Loucy (cell line): ENCODE results near the gene DOC2A.

Experiments
- H2AFZ ChIP-seq: fragments of 200-600 bp; sonication (generic); 2 replicates; pipeline ENCODE4 v1.6.0; 2016; ENCODE audit warnings: antibody characterized with exemption, mild to moderate bottlenecking, low read length, moderate library complexity
- H3F3A ChIP-seq: fragments of 200-600 bp; 2 replicates; pipeline ENCODE4 v1.6.0; 2016; ENCODE audit warnings: antibody characterized with exemption, low read depth, mild to moderate bottlenecking
- H3K27me3 ChIP-seq: fragments of 200-600 bp; sonication (generic); 2 replicates; pipeline ENCODE4 v1.6.1; 2014; ENCODE audit warnings: low read length, mild to moderate bottlenecking; ENCODE audit not compliant: insufficient read depth, poor library complexity, severe bottlenecking
- H3K36me3 ChIP-seq: fragments of 200-600 bp; sonication (generic); 2 replicates; pipeline ENCODE4 v1.6.1; 2016; ENCODE audit warnings: low read length; ENCODE audit not compliant: insufficient read depth
- H3K4me1 ChIP-seq: fragments of 200-600 bp; sonication (generic); 2 replicates; pipeline ENCODE4 v1.5.1; 2014; ENCODE audit warnings: low read length, mild to moderate bottlenecking; ENCODE audit not compliant: insufficient read depth, poor library complexity, severe bottlenecking
- H3K4me2 ChIP-seq: fragments of 200-600 bp; sonication (generic); 2 replicates; pipeline ENCODE4 v1.6.0; 2014; ENCODE audit warnings: antibody characterized with exemption, low read length, low read depth, mild to moderate bottlenecking; ENCODE audit not compliant: poor library complexity, severe bottlenecking
- H3K4me3 ChIP-seq: fragments of 200-600 bp; sonication (generic); 2 replicates; pipeline ENCODE4 v1.5.1; 2014; ENCODE audit warnings: low read length, mild to moderate bottlenecking, mixed read lengths; ENCODE audit not compliant: poor library complexity, severe bottlenecking
- H3K79me2 ChIP-seq: fragments of 200-600 bp; sonication (generic); 2 replicates; pipeline ENCODE4 v1.6.1; 2014; ENCODE audit warnings: low read length; ENCODE audit not compliant: insufficient read depth
- H3K9ac ChIP-seq: fragments of 200-600 bp; sonication (generic); 2 replicates; pipeline ENCODE4 v1.6.0; 2014; ENCODE audit warnings: mild to moderate bottlenecking, low read depth, low read length, moderate library complexity; ENCODE audit not compliant: poor library complexity, severe bottlenecking
- H3K9me2 ChIP-seq: fragments of 200-600 bp; sonication (generic); replicated peaks from 2 replicates; pipeline ENCODE4 v1.6.1; 2016; ENCODE audit warnings: low read depth, low read length, mixed read lengths
- H3K9me3 ChIP-seq: fragments of 200-600 bp; sonication (generic); 2 replicates; pipeline ENCODE4 v1.6.1; 2014; ENCODE audit warnings: mild to moderate bottlenecking, antibody characterized with exemption, low read length, low read depth; ENCODE audit not compliant: insufficient read depth
- H4K20me1 ChIP-seq: fragments of 200-600 bp; sonication (generic); 2 replicates; pipeline ENCODE4 v1.6.0; 2014; ENCODE audit warnings: antibody characterized with exemption, low read length, mild to moderate bottlenecking; ENCODE audit not compliant: insufficient read depth, poor library complexity, severe bottlenecking
- EZH2phosphoT487 ChIP-seq: fragments of 200-600 bp; IDR thresholded peaks from 2 replicates; pipeline ENCODE4 v1.6.1; 2018; ENCODE audit warnings: antibody characterized with exemption, mild to moderate bottlenecking, moderate library complexity, borderline replicate concordance
- TF ChIP-seq, protein P1 (sequence below): fragments of 200-600 bp; sonication (generic); conservative IDR thresholded peaks from 2 replicates; pipeline ENCODE4 v1.5.1; 2014; ENCODE audit warnings: mild to moderate bottlenecking, antibody characterized with exemption, low read length

The DOC2A gene

DNA sequence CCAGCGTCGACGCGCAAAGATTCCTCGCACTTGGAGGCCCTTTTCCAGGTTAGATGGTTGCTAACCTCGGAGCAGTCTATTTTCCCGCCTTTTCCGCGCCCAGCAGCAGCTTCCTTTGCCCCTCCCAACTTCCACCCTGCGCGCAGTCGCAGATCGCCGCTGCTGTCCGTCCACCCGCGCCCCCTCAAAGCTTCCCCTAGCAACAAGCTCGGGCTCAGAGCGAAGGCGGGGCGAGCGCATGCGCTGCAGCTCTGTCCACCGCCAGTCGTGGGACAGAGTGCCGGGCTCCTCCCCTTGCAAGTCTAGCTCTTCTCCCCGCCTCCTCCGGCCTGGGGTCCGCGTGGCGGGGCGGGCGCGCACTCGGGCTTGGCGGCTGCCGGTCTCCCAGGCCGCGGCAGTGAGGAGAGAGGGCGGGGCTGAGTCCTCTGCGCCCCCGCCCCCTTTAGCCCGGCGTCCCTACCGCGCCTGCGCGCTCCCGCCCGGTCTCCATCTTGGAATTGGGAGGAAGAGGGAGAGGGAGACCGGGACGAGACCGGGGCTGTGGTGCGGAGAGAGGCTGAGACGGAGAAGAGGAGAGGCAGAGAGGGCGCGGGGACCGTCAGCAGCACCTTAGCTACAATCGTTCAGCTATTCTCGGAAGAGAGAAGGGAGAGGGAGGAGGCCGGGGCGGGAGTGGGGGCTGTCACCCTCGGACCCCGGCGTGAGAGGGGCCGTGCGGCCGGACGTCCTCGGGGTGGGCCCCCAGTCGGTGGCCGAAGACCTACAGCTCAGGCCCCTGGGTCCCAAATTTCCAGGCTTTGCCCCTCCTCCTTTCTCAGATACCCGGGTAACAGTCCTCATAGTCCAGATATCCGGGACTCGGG is 37.2 kb downstream of the DOC2A start, which contains the start of gene TAOK2:
Gene TAOK2 (plus strand): TSS at position 485 of the 863 bp plus-strand sequence. CDS start 3,905 bp downstream, outside the sequence.
- TF ChIP-seq, protein P1, sequence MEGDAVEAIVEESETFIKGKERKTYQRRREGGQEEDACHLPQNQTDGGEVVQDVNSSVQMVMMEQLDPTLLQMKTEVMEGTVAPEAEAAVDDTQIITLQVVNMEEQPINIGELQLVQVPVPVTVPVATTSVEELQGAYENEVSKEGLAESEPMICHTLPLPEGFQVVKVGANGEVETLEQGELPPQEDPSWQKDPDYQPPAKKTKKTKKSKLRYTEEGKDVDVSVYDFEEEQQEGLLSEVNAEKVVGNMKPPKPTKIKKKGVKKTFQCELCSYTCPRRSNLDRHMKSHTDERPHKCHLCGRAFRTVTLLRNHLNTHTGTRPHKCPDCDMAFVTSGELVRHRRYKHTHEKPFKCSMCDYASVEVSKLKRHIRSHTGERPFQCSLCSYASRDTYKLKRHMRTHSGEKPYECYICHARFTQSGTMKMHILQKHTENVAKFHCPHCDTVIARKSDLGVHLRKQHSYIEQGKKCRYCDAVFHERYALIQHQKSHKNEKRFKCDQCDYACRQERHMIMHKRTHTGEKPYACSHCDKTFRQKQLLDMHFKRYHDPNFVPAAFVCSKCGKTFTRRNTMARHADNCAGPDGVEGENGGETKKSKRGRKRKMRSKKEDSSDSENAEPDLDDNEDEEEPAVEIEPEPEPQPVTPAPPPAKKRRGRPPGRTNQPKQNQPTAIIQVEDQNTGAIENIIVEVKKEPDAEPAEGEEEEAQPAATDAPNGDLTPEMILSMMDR, result no peak
- TF ChIP-seq EZH2phosphoT487, result no peak
- Histone ChIP-seq H4K20me1 (peaks cover 40% of the 10 kb centered on the region), H3K9me2 (no peaks in the 10 kb centered on the region), H3K9me3 (no peaks in the 10 kb centered on the region), H3K4me1 (peaks cover 42% of the 10 kb centered on the region), H3K36me3 (peaks cover 7% of the 10 kb centered on the region; the same call in 1 of the 2 replicates), H3K4me3 (peak within 1 kb of the TSS; percentile 97), H3F3A (no peaks in the 10 kb centered on the region; the same call in 1 of the 2 replicates), H2AFZ (peak within 1 kb of the TSS; percentile 76), H3K79me2 (peaks cover 47% of the 10 kb centered on the region), H3K27me3 (no peaks in the 10 kb centered on the region), H3K9ac (peak within 1 kb of the TSS; percentile 96), H3K4me2 (peak within 1 kb of the TSS; percentile 86)

DNA sequence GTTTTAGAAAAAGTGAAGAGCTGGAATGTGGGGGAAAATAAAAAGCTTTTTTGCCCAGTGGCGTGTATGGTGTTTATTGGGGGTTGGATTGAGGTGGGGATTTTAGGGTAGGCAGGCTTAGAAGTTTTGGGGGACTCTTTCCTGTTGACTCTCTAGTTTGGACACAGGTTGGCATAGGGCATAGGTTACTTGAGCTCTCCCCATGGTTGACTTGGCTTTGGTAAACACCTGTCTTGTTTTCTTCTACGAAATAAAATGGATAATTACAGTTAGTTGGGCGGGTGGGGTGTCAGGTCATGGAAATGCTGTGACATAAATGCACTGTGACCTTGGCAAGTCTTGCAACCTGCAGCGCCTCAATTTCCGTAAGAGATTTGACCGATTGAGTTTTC is 37.8 kb downstream of the DOC2A start:
- H3K9ac ChIP-seq, result peak overlapping the region; percentile 44
- H3K36me3 ChIP-seq, result peaks cover 4% of the 10 kb centered on the region; the same call in 1 of the 2 replicates
- H3K79me2 ChIP-seq, result peaks cover 42% of the 10 kb centered on the region
- peaks cover 39% of the 10 kb centered on the region for H4K20me1 ChIP-seq
- H3K4me3 ChIP-seq, result no peak overlapping the region
- H3K27me3 ChIP-seq, result no peaks in the 10 kb centered on the region
- TF ChIP-seq, protein P1, result no peak
- no peak for TF ChIP-seq EZH2phosphoT487
- H3F3A ChIP-seq, result no peaks in the 10 kb centered on the region; the same call in 1 of the 2 replicates
- H3K4me2 ChIP-seq, result peak overlapping the region; percentile 29
- H3K9me2 ChIP-seq, result no peaks in the 10 kb centered on the region
- H3K9me3 ChIP-seq, result no peaks in the 10 kb centered on the region
- H2AFZ ChIP-seq, result peak overlapping the region; percentile 64; the same call in 1 of the 2 replicates
- peaks cover 40% of the 10 kb centered on the region for H3K4me1 ChIP-seq

GRCh38 chr16:29972500-29972899 is 38.3 kb downstream of the DOC2A start:
- H3K4me3 ChIP-seq, result no peak overlapping the region
- H3K4me2 ChIP-seq, result peak overlapping the region; percentile 29
- H4K20me1 ChIP-seq, result peaks cover 34% of the 10 kb centered on the region
- no peak for TF ChIP-seq EZH2phosphoT487
- TF ChIP-seq, protein P1, result no peak
- no peaks in the 10 kb centered on the region for H3K9me3 ChIP-seq
- H3K9ac ChIP-seq, result peak overlapping the region; percentile 44
- H3K79me2 ChIP-seq, result peaks cover 37% of the 10 kb centered on the region
- H3K36me3 ChIP-seq, result 0 out of 2 replicates have a peak, but pooled peaks cover 4% of the 10 kb centered on the region
- H3K9me2 ChIP-seq, result no peaks in the 10 kb centered on the region
- no peaks in the 10 kb centered on the region for H3K27me3 ChIP-seq
- H3K4me1 ChIP-seq, result peaks cover 35% of the 10 kb centered on the region
- H2AFZ ChIP-seq, result no peak overlapping the region
- H3F3A ChIP-seq, result no peaks in the 10 kb centered on the region; the same call in 1 of the 2 replicates
